Epidermal melanocyte (primary cell): ENCODE measurements around the gene RXRG.

Experiments
- DNase-seq: peaks from one replicate; pipeline ENCODE4 v3.0.0; 2011; ENCODE audit warnings: low spot score; ENCODE audit not compliant: insufficient read length

The RXRG gene

GRCh38 chr1:165409657-165410358 lies 35.1 kb downstream of the RXRG start:
- no peak for DNase-seq

GRCh38 chr1:165408518-165408917 lies 36.4 kb downstream of the RXRG start:
- DNase-seq = no peak

- no peak for DNase-seq
Observed at GRCh38 chr1:165407398-165407797, 37.5 kb downstream of the RXRG start.

- DNase-seq = no peak
Observed at GRCh38 chr1:165403835-165404482, 41.0 kb downstream of the RXRG start.

- DNase-seq = no peak
Observed at GRCh38 chr1:165402517-165403111, 42.3 kb downstream of the RXRG start.

GRCh38 chr1:165397944-165398343 lies 47.0 kb downstream of the RXRG start:
- DNase-seq = no peak

- DNase-seq = no peak
Observed at GRCh38 chr1:165395901-165396300, 49.0 kb downstream of the RXRG start.

- no peak for DNase-seq
Observed at GRCh38 chr1:165395478-165395877, 49.4 kb downstream of the RXRG start.

- DNase-seq = peak; percentile 94
Observed at GRCh38 chr1:165392634-165393571, 52.0 kb downstream of the RXRG start.

- no peak for DNase-seq
Observed at GRCh38 chr1:165389609-165390008, 55.3 kb downstream of the RXRG start.

GRCh38 chr1:165387961-165388360 lies 57.0 kb downstream of the RXRG start:
- DNase-seq = no peak

- no peak for DNase-seq
Observed at GRCh38 chr1:165387505-165387904, 57.4 kb downstream of the RXRG start.

- DNase-seq = no peak
Observed at GRCh38 chr1:165383599-165384405, 61.1 kb downstream of the RXRG start.

GRCh38 chr1:165383067-165383466 lies 61.9 kb downstream of the RXRG start:
- DNase-seq = no peak

GRCh38 chr1:165381745-165382505 lies 63.0 kb downstream of the RXRG start:
- DNase-seq = no peak

- no peak for DNase-seq
Observed at GRCh38 chr1:165376811-165377311, 68.1 kb downstream of the RXRG start.

- DNase-seq = peak; percentile 44
Observed at GRCh38 chr1:165376041-165376810, 68.7 kb downstream of the RXRG start.

GRCh38 chr1:165375623-165376022 lies 69.3 kb downstream of the RXRG start:
- no peak for DNase-seq

GRCh38 chr1:165371588-165372225 lies 73.2 kb downstream of the RXRG start:
- peak; percentile 46 for DNase-seq
